GM12878 (cell line): ENCODE data around the gene CBR3. TPM values are rescaled to one million over a fixed set of nuclear protein-coding genes. Genes with fewer than 3 reads are reported as not detected.

Experiments
- BCL11A ChIP-seq: IDR thresholded peaks from 2 replicates; pipeline ENCODE4 v1.6.1; 2011; ENCODE audit warnings: low read depth, low read length
- BRCA1 ChIP-seq: IDR thresholded peaks from 2 replicates; pipeline ENCODE4 v1.6.1; 2011; ENCODE audit warnings: low read depth, low read length, improper control_type of control experiment
- CHD4 ChIP-seq: fragments of 200-600 bp; sonication (generic); IDR thresholded peaks from 2 replicates; pipeline ENCODE4 v1.6.1; 2016; ENCODE audit warnings: mild to moderate bottlenecking
- HDAC6 ChIP-seq: fragments of 200-600 bp; sonication (generic); IDR thresholded peaks from one replicate; pipeline ENCODE4 v1.8.0; 2017; ENCODE audit warnings: antibody characterized with exemption; ENCODE audit not compliant: unreplicated experiment
- MYB ChIP-seq: fragments of 150-350 bp; IDR thresholded peaks from 2 replicates; pipeline ENCODE4 v1.6.1; 2014; ENCODE audit warnings: mild to moderate bottlenecking, low read depth, low read length, borderline replicate concordance
- POLR2AphosphoS2 ChIP-seq: IDR thresholded peaks from 2 replicates; pipeline ENCODE4 v1.6.1; 2011; ENCODE audit warnings: low read depth, mild to moderate bottlenecking, low read length, improper control_type of control experiment, moderate library complexity
- TARDBP ChIP-seq: IDR thresholded peaks from 2 replicates; pipeline ENCODE4 v1.6.1; 2016; ENCODE audit warnings: borderline replicate concordance
- YY1 ChIP-seq: IDR thresholded peaks from 2 replicates; pipeline ENCODE4 v1.6.1; 2011; ENCODE audit warnings: low read depth, mild to moderate bottlenecking, low read length
- ZNF24 ChIP-seq: fragments of 450-650 bp; IDR thresholded peaks from 2 replicates; pipeline ENCODE4 v1.6.1; 2017; ENCODE audit warnings: antibody characterized with exemption, mild to moderate bottlenecking
- polyA plus RNA-seq, 11 experiments: library from polyadenylated mRNA; depleted of rRNA in 4 of 11; unstranded in 6 of 11; stranded (reverse) in 5 of 11; fragments of >200 nt; fragmentation: Nextera tagmentation in 4 of 11; fragmentation: Illumina TruSeq in 1 of 11; extraction: Ambion mirVana in 4 of 11; extraction: Trizol in 1 of 11; gene quantifications; 1 replicate in 1 of 11; 2 replicates in 10 of 11; pipeline versions ENCODE4 v1.2.1 to v1.2.3, GENCODE V29; 2011 to 2016; ENCODE audit warnings: inconsistent platforms in 2 of 11, missing spikeins in 2 of 11, low read depth in 1 of 11
- total RNA-seq, 4 experiments: library from RNA; depleted of rRNA in 3 of 4; stranded (reverse); fragments of >200 nt in 3 of 4; fragmentation: Illumina TruSeq in 1 of 4; extraction: Trizol in 1 of 4; gene quantifications; 2 replicates each; pipeline versions ENCODE4 v1.2.1 to v1.2.3, GENCODE V29; 2013 to 2021
- TF ChIP-seq, protein P1 (sequence below): fragments of 450-650 bp; IDR thresholded peaks from 2 replicates; pipeline ENCODE4 v1.6.1; 2017; ENCODE audit warnings: mild to moderate bottlenecking, moderate library complexity
- TF ChIP-seq, protein P2 (sequence below): IDR thresholded peaks from 2 replicates; pipeline ENCODE4 v1.6.1; 2012; ENCODE audit warnings: low read depth, low read length, improper control_type of control experiment

The CBR3 gene
- total and polyA plus RNA-seq, 10 of the 15 experiments (the other 5 are each of a cell fraction or from before 2014, with no cell fraction given), result 0.48 to 17.2 (median 11.2) TPM

DNA sequence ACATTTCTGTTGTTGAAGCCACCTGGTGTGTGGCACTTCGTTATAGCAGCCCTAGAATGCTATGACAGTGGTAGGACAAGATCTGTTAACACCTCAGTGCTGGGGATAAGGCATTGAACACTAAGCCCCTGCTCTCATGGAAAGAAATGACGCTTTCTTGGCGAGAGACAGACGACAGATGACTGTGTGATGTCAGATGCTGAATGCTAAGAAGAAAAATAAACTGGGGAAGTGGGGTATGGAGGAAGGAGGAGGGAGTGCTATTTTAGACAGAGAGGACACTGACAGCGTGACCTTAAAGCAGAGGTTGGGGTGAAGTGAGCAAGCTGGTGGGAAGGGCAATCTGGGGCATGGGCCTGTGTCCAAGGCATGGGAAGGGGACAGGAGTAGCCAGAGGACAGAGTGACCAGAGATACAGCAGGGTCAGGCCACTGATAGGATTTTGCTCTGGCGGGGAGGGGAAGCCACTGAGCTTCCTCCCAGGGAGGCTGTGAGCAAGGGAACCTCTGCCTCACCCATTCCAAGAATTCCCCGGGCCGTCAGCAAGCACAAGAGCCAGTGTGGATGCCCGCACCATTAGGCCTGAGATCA lies 37.0 kb downstream of the CBR3 start (continued):
- TF ChIP-seq, protein P1, sequence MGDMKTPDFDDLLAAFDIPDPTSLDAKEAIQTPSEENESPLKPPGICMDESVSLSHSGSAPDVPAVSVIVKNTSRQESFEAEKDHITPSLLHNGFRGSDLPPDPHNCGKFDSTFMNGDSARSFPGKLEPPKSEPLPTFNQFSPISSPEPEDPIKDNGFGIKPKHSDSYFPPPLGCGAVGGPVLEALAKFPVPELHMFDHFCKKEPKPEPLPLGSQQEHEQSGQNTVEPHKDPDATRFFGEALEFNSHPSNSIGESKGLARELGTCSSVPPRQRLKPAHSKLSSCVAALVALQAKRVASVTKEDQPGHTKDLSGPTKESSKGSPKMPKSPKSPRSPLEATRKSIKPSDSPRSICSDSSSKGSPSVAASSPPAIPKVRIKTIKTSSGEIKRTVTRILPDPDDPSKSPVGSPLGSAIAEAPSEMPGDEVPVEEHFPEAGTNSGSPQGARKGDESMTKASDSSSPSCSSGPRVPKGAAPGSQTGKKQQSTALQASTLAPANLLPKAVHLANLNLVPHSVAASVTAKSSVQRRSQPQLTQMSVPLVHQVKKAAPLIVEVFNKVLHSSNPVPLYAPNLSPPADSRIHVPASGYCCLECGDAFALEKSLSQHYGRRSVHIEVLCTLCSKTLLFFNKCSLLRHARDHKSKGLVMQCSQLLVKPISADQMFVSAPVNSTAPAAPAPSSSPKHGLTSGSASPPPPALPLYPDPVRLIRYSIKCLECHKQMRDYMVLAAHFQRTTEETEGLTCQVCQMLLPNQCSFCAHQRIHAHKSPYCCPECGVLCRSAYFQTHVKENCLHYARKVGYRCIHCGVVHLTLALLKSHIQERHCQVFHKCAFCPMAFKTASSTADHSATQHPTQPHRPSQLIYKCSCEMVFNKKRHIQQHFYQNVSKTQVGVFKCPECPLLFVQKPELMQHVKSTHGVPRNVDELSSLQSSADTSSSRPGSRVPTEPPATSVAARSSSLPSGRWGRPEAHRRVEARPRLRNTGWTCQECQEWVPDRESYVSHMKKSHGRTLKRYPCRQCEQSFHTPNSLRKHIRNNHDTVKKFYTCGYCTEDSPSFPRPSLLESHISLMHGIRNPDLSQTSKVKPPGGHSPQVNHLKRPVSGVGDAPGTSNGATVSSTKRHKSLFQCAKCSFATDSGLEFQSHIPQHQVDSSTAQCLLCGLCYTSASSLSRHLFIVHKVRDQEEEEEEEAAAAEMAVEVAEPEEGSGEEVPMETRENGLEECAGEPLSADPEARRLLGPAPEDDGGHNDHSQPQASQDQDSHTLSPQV, result no peak
- TF ChIP-seq HDAC6, result no peak
- TF ChIP-seq TARDBP, result no peak
- no peak for TF ChIP-seq BRCA1
- TF ChIP-seq YY1, result no peak
- no peak for TF ChIP-seq ZNF24
- TF ChIP-seq, protein P2, sequence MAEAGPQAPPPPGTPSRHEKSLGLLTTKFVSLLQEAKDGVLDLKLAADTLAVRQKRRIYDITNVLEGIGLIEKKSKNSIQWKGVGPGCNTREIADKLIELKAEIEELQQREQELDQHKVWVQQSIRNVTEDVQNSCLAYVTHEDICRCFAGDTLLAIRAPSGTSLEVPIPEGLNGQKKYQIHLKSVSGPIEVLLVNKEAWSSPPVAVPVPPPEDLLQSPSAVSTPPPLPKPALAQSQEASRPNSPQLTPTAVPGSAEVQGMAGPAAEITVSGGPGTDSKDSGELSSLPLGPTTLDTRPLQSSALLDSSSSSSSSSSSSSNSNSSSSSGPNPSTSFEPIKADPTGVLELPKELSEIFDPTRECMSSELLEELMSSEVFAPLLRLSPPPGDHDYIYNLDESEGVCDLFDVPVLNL, result no peak
- no peak for TF ChIP-seq POLR2AphosphoS2
- TF ChIP-seq MYB, result no peak
- TF ChIP-seq BCL11A, result no peak
- TF ChIP-seq CHD4, result no peak
- TF ChIP-seq, all 136 proteins: peak for 0
